Left lobe of liver (tissue), 2 donors: ENCODE data around the gene PDIA4. TPM values are rescaled to one million over a fixed set of nuclear protein-coding genes. Genes with fewer than 3 reads are reported as not detected.
A peak's percentile ranks its signal among the peaks of the same experiment; 100 is the strongest.
"Not testable (repeated sequence)": the region's sequence is repeated elsewhere in the genome, so short reads cannot be mapped to it uniquely, and the experiment has no call there.

Experiments
- ATAC-seq: fragments of 200-7000 bp; cut with Tn5 transposase; one replicate; pipeline ENCODE4 v1.9.1; 2020; ENCODE audit warnings: mild to moderate bottlenecking, moderate library complexity
- DNase-seq: peaks from one replicate; pipeline ENCODE4 v3.0.0-alpha.2; 2020; ENCODE audit warnings: low spot score
- total RNA-seq: library from RNA; stranded (reverse); gene quantifications from one replicate; pipeline ENCODE4 v1.2.1, GENCODE V29; 2021
- donor health status: DM: no; HTN: no; CAD: no; lungs with moderate emphysema.
- donor health status: DM: no; HTN: yes; CAD: no.

Gene PDIA4
- total RNA-seq, 1 donor from 2014 or later, result 266 TPM

DNA sequence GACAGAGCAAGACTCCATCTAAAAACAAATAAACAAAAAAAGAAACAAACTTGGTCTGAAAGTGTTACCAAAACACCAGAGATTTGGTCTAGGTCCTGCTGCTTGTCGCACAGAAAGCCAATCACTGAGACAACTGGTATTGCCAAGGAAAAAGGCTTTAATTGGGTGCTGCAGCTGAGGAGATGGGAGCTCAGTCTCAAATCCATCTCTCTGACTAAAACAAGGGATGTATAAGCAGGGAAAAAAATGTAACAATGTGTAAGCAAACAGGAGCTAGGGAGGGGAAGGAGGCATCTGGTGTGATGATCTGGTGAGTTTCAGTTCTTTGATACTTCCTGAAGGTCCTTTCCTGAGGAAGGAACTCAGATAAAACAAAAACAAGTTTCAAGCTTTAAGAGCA is 8.4 kb upstream of the PDIA4 start:
- ATAC-seq, result no peak

DNA sequence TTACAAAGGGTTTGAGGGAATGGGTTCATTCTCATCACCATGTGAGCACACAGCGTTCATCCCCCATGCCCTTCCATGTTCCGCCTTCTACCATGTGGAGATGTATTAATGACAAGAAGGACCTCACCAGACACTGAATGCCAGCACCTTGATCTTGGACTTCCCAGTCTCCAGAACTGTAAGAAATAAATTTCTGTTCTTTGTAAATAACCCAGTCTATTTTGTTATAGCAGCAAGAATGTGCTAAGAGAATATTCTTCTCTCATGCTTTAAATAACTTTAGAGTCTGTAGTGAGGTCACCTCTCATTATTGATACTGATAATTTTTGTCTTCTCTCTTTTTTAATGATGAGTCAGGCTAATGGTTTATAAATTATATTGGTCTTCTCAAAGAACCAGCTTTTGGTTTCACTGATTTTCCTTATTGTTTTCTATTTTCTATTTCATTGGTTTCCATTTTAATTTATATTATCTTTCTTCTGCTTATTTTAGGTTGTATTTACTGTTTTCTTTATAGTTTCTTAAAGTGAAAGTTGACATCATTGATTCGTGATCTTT is 3.1 kb upstream of the PDIA4 start:
- no peak for DNase-seq
- no peak for ATAC-seq

More for the DNA sequence above, 8.4 kb upstream of the PDIA4 start:
- no peak for DNase-seq

DNA sequence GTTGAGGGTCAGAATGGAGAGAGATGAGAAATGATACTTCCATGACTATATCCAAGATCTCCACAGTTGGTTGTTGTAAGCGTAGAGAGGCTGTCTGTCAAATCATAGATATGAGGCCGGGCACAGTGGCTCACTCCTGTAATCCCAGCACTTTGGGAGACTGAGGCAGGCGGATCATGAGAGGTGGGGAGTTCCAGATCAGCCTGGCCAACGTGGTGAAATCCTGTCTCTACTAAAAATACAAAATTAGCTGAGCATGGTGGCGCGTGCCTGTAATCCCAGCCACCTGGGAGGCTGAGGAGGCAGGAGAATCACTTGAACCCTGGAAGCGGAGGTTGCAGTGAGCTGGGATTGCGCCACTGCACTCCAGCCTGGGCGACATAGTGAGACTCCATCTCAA is 2.1 kb upstream of the PDIA4 start:
- not testable (repeated sequence) for ATAC-seq, DNase-seq

DNA sequence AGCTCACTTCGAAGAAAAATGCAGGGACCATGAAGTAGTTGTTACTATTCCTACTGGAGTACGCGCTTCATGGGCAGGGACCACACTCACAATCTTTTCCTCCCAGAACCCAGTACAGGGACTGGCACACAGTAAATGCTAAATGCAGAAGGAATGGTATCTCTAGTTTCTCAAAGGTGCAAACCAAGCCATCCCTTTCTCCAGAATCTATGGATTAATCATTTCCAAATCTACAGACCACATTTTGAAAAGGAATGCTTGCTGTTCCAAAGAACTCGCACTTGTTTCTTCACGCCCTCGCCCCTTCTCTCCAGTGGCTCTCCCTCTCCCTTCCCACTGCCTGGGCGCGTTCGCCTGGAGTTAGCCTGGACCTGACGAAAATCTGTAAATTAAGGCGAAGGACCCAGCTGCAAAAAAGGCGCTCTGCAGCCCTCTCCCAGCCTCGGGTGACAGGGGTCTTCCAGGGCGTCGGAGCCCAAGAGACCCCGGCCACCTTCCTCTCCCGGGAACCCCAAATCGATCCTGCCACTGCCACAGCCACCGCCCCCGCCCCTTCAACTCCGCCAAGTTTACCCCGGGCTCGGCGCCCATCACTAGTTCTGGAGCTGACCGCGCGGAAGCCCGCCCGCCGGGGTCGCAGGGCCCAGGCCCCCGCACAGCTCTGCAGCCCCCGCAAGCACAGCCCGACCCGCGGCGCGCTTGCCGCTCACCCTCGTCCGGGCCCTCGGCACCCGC is 527 bp downstream of the PDIA4 start:
- peak; percentile 29 for ATAC-seq
- no peak for DNase-seq

DNA sequence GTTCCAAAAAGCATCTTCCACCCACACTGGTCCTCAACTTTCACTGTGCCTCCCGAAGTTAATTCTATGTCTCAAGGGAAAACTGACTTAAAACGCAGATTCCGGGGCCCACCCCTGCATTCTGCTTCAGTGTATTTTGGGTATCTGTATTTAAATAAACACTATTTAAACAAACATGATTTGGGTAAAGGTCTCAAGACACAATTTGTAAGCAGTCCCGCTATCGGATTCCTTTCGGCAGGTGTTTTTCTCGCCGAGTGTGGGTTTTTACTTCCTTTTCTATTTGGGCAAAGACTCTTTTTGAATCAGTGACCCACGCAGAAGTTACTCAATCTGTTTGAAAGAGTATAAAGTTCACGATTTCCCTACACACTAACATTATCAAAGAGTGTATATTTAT is 1.2 kb downstream of the PDIA4 start:
- ATAC-seq, result no peak
- DNase-seq, result no peak

DNA sequence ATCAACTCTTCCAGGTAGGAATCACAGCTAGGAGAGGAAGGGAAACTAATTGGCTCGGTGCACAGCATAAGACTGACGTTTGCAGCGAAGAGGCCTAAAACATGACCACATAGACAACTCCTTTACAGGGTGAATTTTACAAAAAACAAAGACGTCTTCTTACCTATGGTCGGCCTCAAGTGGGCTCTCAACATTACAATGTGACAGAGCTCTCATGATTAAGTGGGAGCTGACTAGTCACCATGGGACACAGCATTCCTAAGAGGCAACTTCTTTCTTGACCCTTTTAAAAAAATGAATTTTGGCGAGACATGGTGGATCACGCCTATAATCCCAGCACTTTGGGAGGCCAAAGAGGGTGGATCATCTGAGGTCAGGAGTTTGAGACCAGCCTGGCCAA is 4.6 kb downstream of the PDIA4 start:
- ATAC-seq (no peak), DNase-seq (no peak)

DNA sequence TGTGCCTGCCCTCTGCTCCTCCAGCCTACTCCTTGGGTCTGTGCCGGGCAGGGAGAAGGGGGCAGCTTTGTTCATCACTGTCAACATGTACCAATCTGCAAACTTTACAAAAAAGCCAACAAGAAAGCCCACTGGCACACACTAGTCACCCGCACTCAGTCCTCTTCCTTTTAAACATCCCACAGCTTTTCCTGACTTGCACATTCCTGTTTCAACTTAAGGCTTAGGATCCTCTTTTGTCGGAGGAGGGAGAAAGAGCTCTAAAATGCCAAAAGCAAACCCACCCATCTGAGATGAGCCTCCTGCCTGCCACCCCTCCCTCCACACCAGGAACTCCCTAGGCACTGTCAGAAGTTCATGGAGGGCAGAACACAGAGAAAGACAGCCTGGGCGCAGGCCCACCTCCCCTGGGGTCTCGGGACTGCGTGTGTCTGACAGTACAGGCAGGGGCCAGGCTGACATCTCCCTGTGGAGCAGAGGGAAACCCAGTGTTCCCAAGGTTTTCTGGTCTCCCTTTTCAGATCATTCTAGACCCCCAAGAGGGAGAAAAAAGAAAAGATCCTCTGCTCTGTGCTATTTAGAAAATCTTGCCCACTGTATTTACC is 5.4 kb downstream of the PDIA4 start:
- ATAC-seq (no peak), DNase-seq (no peak)

DNA sequence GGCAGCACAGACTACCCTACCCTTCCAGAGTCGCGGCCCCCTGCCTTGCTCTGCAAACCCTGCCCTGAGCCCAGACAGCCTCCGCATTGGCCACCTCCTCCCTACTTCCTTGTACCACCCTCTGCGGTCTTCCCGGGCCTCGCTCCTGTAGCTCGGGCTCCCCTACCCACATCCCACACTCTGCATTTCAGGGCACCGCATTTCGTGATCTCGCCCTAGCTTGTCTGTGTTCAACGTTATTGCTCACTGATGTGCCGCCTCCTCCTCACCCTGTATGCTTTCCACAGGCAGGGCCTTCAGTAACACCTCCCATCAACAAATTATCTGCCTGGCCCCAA is 6.6 kb downstream of the PDIA4 start:
- ATAC-seq (no peak), DNase-seq (no peak)

DNA sequence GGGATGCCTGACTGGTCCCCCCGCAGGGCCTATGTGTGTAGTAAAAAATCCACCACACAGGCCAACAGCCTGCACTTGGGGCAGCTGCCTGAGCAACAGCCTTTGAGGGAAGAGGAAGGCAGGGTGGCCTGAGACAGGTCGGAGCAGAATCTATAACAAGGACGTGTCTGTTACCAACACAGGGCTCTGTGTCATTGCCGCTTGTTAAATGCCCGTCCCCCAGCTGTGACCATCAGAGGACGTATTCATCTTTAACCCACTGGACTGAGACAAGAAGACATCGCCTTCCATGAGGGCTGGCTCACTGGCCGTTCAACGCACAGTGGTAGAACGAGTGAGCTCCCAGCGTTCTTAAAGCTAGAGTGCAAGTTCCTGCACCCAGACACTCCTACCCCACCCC is 7.8 kb downstream of the PDIA4 start:
- DNase-seq (no peak), ATAC-seq (no peak)

DNA sequence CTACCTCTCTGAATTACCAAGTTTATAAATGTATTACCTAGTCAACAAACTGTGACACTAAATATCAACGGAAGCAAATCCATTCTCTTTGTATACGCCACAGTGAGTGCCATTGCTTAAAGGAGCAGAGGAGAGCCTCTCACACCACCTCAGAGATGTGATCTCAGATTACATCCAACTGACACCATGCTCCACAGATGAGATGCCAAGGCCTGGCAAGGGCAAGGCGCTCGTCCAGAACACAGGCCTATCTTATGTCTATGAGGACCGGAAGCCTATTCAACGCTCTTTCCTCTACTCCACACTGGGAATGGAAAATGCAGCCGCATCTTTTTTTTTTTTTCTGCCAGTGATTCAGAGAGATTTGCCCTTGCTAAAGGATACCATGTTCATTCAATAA is 11.4 kb downstream of the PDIA4 start:
- no peak for ATAC-seq
- no peak for DNase-seq

DNA sequence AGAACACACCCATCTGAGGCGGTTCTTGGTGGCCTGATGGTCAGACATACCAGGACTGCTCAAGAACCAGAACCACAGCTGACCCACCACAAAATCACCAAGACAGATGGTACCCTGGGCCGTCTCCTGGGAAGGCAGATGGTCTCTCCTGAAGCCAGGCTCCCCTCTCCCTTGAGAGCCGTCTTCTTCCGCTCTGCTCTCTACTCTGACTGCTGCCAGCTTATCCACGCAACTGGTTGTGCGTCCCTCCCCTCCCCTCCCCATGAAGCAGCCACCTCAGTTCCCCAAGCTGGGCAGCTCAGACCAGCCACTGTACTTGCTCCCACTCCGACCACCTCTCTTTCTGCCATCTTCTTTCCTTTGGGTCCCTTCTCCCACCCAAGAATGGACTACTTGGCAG is 14.0 kb downstream of the PDIA4 start:
- ATAC-seq (no peak), DNase-seq (no peak)

DNA sequence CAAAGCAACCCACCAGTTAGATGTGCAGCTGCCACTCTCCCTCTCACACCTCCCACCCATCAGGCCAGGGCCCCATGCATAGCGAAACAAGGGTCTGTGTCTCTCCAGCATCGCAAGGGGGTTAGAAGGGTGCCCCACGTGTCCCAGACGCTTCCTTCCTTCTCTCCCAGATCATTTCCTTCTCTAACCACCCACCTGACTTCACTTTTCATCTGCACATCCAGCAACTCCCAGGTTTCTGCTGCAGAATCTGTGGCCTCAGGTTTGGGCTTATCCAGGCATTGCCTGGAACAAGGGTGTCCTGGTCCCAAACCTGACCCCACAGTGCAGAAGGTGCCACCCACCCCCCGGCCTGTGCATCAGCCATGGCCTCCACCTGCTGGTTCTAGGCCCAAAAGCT is 14.4 kb downstream of the PDIA4 start:
- DNase-seq (no peak), ATAC-seq (no peak)

DNA sequence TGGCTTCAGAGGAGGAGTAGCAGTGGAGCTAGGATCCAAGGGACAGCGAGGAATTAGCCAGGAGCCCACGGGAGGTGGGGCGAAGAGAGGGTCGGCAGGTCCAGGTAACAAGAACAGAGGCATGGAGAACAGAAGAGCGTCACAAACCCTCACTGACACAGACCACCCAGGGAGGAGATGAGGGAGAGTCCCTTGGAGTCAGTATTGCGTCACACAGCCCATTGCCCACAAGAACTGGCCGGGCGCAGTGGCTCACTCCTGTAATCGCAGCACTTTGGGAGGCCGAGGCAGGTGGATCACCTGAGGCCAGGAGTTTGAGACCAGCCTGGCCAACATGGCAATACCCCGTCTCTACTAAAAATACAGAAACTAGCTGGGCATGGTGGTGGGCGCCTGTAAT is 15.6 kb downstream of the PDIA4 start:
- not testable (repeated sequence) for ATAC-seq, DNase-seq

DNA sequence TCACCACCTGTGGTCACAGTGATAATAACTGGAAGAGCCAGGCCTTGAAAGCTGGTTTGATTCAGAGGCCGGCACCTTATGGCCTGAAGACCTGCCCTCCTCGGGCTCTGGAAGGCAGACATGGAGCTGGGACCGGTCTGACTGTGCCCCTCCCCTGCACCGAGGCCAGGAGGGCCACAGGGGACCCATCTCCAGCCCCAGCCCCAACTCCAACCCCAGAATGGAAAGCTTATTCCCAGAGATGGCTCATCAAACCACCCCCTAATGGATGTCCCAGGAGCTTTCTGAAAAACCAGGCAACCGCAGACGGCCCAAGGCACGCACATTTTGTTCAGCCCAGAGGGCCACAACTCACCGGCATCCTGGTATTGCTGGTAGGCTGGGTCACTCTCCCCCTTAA is 16.8 kb downstream of the PDIA4 start:
- DNase-seq (no peak), ATAC-seq (no peak)

DNA sequence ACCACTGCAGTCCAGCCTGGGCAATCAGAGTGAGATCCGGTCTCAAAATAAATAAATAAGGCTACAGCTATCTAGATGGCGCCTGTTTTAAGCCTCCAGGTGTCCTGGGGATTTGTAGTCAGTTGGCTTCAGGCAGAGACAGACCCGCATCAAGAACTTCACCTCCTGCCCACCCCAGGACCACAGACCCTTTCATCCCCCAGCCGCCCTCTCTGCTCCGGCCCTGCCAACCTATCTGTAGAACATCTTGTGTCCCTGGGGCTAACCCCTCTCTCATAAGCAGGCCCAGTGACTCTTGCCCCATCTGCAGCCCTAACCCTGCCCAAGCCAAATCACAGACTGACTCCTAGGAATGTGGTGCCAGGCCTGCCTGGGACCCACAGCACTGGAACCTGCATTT is 17.9 kb downstream of the PDIA4 start:
- ATAC-seq (no peak), DNase-seq (no peak)

DNA sequence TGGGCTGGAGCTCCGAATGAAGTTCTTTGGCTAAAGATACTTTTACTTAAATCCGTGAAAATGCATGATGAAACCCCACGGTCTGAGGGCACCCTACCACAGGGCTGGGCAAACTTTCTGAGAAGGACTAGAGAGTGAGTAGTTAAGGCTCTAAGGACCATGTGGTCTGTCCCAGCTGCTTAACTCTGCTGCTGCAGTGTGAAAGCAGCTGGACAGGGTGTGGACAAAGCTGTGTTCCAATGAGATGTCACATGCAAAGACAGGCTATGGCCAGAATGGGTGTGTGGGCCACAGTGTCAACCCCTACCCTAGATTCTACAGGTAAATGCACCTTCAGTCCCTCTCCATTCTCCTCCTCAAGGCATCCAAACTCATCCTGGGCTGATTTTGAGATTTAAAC is 18.8 kb downstream of the PDIA4 start:
- no peak for ATAC-seq
- no peak for DNase-seq

DNA sequence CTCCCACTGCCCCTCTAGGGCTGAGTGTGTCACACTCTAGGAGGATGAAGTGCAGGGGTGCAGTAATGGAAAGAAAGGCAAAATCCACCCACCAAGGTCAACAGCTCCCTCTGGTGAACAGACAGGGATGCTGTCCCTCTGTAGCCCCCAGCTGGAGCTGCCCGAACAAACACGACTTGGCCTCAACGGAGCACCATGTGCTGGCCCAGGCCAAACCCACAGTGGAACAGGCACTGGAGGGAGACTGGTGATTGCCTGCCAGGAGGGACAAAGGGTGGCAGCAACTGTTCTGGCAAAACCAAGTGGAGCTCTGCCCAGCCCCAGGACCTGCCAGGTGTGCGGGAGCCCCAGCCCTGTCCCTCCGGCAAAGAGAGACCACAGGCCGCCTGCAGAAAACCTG is 20.7 kb downstream of the PDIA4 start:
- DNase-seq (no peak), ATAC-seq (peak; percentile 60)

DNA sequence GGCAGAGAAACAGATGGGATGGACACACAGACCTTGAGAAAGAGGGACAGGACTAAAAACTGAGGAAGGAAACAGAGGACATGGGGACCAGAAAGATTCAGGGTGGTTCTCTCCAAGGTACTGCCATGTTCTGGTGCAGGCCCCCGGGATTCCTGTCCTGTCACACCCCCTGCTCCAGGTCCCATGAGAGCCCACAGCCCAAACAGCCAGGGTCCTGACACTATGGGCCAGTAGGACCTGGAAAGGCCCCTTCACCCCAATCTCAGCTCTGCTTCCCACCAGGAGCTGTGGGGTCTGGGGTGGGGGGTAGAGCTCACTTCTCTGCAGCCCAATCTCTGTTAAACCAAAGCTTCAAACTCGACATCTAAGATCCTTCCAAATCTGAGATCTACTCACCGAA is 21.2 kb downstream of the PDIA4 start:
- DNase-seq (no peak), ATAC-seq (no peak)

DNA sequence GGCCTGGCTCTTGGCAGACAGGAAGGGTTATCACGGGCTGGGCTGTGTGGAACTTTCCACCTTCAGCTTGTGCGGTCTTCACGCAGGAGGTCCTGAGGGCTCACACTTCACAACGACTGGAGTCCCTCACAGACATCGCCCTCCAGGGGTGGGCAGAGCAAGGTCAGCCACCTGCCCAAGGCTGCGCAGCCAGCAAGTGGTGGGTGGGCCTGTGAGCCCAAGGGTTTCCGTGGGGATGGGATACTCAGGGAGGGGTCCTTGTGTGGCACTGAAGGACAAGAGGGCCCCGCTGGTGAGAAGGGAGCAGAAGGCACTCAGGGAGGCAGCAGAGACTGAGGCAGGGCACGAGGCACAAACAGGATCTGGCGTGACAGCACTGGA is 22.0 kb downstream of the PDIA4 start:
- ATAC-seq (peak; percentile 1), DNase-seq (no peak)

DNA sequence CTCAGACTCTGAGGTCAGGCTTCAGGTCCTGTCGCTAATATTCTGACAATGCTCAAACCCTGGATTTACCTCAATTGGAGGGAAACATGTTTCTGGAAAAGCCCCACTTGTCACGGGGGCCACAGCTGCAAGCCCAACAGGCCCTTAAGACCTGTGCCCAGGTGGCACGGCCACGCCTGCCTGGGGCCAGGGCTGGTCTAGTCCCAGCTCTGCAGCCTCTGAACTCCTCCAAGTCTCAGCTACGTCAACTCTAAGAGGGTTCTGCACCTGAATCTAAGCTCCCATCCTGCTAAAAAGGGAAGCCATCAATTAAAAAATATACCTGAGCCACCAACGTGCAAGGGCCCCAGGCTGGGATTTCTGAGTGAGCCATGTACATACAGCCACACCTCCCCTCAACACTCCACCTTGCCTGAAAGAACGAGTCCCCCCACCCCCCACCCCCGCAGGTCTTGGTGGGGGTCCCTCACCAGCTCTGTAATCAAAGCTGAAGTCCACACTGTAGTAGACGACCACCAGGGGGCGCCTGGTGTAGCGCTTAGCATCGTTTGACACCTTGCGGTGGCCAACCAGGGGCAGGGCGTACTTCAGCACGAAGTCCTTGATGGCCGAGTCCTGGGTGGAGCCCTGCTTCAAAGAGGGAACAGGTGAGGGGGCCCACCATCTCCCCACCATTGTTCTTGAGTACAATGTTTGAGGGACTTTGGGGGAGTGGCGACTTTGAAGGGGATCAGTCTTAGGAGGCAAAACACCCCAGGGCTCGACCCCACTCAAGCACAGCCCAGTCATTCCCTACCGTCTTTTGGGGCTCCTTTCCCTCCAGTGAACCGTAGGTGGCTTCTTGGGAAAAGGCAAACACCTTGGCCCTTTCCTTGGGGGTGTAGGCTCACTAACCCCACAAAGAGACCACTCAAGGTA is 22.6 kb downstream of the PDIA4 start:
- DNase-seq (peak; percentile 75), ATAC-seq (peak; percentile 70)
